D341Med (cell line): Measurements from ENCODE around the gene COX5A.

Source experiments
- DNase-seq: peaks from one replicate; pipeline ENCODE4 v3.0.0; 2012; ENCODE audit warnings: low spot score

Gene COX5A

GRCh38 chr15:74872702-74873035 is 65.2 kb downstream of the COX5A start:
- no peak for DNase-seq

- DNase-seq, result no peak
Measured at GRCh38 chr15:74870436-74871215, 67.2 kb downstream of the COX5A start.
